SK-N-MC (cell line): ENCODE data around the gene HMGXB4.
A peak's percentile ranks its signal among the peaks of the same experiment; 100 is the strongest.

Experiments
- DNase-seq: peaks from one replicate; pipeline ENCODE4 v3.0.0-alpha.2; 2011; ENCODE audit warnings: low read depth, low spot score
- H3K27ac ChIP-seq: fragments of 200-600 bp; sonication (generic); 2 replicates; pipeline ENCODE4 v1.5.1; 2016; ENCODE audit warnings: mixed run types
- H3K36me3 ChIP-seq: fragments of 200-600 bp; sonication (generic); 2 replicates; pipeline ENCODE4 v1.6.1; 2017; ENCODE audit warnings: antibody characterized with exemption, low read length, mixed read lengths; ENCODE audit not compliant: insufficient read depth
- H3K4me3 ChIP-seq: fragments of 200-600 bp; sonication (generic); 2 replicates; pipeline ENCODE4 v1.5.1; 2016
- H3K9ac ChIP-seq: fragments of 200-600 bp; sonication (generic); 2 replicates; pipeline ENCODE4 v1.8.0; 2017; ENCODE audit warnings: mixed run types, mixed read lengths; ENCODE audit not compliant: insufficient read length
- H3K9me3 ChIP-seq: fragments of 200-600 bp; sonication (generic); 2 replicates; pipeline ENCODE4 v1.6.1; 2017; ENCODE audit warnings: low read depth, mild to moderate bottlenecking, antibody characterized with exemption, low read length, moderate library complexity, mixed read lengths
- EZH2 ChIP-seq: fragments of 200-600 bp; sonication (generic); IDR thresholded peaks from one replicate; pipeline ENCODE4 v1.6.1; 2017; ENCODE audit warnings: antibody characterized with exemption
- FOXP2 ChIP-seq: optimal IDR thresholded peaks from 2 replicates; pipeline ENCODE3; 2011; ENCODE audit warnings: mild to moderate bottlenecking, moderate library complexity; ENCODE audit not compliant: insufficient read depth; ENCODE audit errors: extremely low read length, control extremely low read depth
- POLR2AphosphoS5 ChIP-seq: IDR thresholded peaks from 2 replicates; pipeline ENCODE4 v1.6.1; 2012; ENCODE audit warnings: mild to moderate bottlenecking, low read depth, low read length, borderline replicate concordance

HMGXB4 gene

GRCh38 chr22:35324067-35324466, 66.8 kb downstream of the HMGXB4 start:
- peaks cover 7% of the 10 kb centered on the region for H3K36me3 ChIP-seq
- DNase-seq = no peak
- H3K4me3 ChIP-seq = no peak overlapping the region
- no peak overlapping the region for H3K27ac ChIP-seq
- no peaks in the 10 kb centered on the region for H3K9me3 ChIP-seq
- no peak overlapping the region for H3K9ac ChIP-seq
- TF ChIP-seq FOXP2 (no peak), POLR2AphosphoS5 (no peak), EZH2 (no peak)

DNA sequence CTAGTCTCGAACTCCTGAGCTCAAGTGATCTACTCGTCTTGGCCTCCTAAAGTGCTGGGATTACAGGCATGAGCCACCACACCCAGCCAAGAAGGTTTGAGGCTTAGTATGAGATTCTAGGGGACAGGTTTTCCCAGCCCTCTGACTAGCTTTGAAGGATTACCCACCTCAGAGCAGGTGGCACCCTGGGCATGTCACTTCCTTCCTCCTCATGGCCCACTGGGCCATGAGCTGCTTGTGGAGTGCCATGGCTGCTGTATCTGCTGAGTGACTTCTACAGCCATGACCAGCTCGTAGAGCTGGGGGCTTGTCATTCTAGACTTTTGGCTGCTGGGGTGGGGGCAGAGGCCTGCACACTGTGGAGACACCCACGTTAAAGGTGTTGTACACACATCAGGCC, 67.5 kb downstream of the HMGXB4 start:
- no peak for TF ChIP-seq EZH2
- no peak for TF ChIP-seq FOXP2
- no peak for TF ChIP-seq POLR2AphosphoS5
- Histone ChIP-seq H3K36me3 (peaks cover 7% of the 10 kb centered on the region), H3K9me3 (no peaks in the 10 kb centered on the region), H3K4me3 (no peak overlapping the region), H3K9ac (no peak overlapping the region), H3K27ac (no peak overlapping the region)
- no peak for DNase-seq

DNA sequence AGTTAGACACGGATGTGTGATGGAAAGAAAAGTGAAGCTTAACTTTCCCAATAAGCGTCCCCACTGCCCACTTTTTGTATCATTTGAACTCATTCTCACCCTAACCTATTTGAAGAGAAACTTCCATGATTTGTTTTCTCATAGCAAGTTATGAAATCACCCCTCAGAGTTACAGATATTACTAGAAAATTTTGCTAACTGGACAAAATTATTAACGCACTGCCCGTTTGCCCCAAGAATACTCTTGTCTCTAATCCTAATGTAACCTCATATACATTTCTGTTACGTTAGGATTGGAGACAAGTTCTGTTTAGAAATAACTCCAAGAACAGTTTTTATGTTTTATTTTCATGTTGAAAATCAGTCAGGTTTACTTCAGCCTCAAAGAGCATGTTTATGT, 67.9 kb downstream of the HMGXB4 start:
- H3K4me3 ChIP-seq = no peak overlapping the region
- no peaks in the 10 kb centered on the region for H3K9me3 ChIP-seq
- H3K36me3 ChIP-seq = peaks cover 8% of the 10 kb centered on the region
- no peak overlapping the region for H3K27ac ChIP-seq
- no peak overlapping the region for H3K9ac ChIP-seq
- TF ChIP-seq POLR2AphosphoS5 (no peak), EZH2 (no peak), FOXP2 (no peak)
- DNase-seq = no peak

DNA sequence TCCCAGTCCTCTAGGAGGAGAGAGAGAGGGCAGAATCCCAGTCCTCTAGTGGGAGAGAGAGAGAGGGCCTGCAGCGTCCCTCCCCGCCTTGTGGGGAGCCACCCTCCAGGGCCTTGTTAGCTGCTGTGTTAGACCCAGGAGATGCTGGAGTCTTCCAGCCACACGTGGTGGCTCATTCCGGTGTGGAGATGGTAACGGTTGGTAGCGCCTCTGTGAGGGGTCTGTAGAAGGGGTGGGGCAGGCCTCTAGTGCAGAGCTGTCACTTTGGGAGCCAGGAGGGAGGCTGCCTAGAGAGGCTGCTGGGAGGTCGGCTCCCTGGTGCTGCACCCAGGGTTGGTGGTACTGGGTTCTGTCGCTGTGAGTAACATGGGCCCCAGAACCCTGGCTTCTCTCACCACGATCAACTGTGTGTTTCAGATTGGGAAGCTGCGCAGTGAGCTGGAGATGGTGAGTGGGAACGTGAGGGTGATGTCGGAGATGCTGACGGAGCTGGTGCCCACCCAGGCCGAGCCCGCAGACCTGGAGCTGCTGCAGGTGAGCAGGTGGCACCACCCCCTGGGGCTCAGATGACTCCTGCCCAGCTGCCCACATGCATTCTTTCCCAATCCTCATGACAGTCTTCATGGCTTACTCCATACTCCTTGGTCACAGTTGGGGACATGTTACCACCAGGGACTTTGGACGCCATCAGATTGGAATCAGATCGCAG, 69.7 kb downstream of the HMGXB4 start:
- Histone ChIP-seq H3K36me3 (peaks cover 13% of the 10 kb centered on the region), H3K9ac (no peak overlapping the region), H3K9me3 (no peaks in the 10 kb centered on the region), H3K4me3 (no peak overlapping the region), H3K27ac (no peak overlapping the region)
- TF ChIP-seq FOXP2 (no peak), EZH2 (no peak), POLR2AphosphoS5 (no peak)
- no peak for DNase-seq

DNA sequence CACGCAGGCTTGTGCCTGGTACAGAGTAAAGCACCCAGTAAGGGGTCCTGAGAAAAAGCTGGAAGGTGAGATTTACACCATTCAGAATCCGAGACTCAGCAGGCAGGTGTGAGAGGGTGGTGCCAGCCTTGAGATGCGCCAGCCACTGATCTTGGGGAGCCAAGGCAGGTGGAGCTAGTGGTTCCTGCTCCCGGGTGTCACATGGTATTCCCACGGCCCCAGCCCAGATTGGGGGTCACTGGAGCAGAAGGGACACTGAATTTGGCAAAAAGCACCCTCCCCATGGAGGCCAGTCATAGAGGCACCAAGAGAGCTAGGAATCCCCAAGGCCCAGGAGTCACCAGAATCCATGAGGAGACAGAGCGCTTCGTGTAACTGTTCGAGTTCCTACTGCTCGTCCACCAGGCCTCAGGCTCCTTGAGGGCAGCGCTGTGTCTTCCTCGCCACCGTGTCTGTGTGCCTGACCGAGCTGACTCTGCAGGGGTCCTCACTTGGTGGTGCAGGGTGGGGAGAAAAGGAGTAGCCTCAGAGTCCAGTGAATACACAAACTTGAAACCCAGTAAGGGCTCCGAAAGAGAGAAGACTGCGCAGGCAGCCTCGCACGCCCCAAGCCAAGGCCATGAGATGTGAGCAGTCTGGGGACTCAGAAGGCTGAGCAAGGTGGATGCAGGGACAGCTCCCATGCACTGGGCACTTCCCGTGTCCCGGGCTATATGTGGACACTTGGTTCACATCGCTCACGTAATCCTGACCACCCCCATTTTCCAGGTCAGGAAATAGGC, 70.6 kb downstream of the HMGXB4 start:
- Histone ChIP-seq H3K9me3 (no peaks in the 10 kb centered on the region), H3K36me3 (peaks cover 13% of the 10 kb centered on the region), H3K4me3 (no peak overlapping the region), H3K9ac (no peak overlapping the region), H3K27ac (no peak overlapping the region)
- DNase-seq = no peak
- TF ChIP-seq POLR2AphosphoS5 (no peak), FOXP2 (no peak), EZH2 (no peak)

DNA sequence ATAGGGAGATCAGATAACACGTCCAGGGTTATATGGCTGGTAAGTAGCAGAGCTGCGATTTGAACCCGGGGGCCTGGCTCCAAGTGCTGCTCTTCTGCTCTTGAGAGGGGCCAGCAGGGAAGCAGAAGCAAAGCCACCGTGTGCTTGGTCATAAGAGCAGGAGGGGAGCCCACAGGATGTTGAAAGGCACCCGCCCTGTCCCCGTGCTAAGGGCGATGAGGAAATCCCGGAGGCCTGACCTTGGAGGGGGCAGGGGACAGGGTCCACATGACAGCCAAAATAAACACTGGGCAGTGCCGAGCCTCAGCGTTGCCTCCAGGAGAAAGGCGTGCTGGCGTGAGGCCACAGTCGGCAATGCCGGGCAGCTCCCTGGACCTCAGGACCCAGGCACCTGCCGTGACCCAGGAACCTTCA, 71.2 kb downstream of the HMGXB4 start:
- TF ChIP-seq EZH2 (no peak), POLR2AphosphoS5 (no peak), FOXP2 (no peak)
- H3K9me3 ChIP-seq = no peaks in the 10 kb centered on the region
- H3K4me3 ChIP-seq = no peak overlapping the region
- peaks cover 12% of the 10 kb centered on the region for H3K36me3 ChIP-seq
- no peak overlapping the region for H3K27ac ChIP-seq
- no peak for DNase-seq
- H3K9ac ChIP-seq = no peak overlapping the region

DNA sequence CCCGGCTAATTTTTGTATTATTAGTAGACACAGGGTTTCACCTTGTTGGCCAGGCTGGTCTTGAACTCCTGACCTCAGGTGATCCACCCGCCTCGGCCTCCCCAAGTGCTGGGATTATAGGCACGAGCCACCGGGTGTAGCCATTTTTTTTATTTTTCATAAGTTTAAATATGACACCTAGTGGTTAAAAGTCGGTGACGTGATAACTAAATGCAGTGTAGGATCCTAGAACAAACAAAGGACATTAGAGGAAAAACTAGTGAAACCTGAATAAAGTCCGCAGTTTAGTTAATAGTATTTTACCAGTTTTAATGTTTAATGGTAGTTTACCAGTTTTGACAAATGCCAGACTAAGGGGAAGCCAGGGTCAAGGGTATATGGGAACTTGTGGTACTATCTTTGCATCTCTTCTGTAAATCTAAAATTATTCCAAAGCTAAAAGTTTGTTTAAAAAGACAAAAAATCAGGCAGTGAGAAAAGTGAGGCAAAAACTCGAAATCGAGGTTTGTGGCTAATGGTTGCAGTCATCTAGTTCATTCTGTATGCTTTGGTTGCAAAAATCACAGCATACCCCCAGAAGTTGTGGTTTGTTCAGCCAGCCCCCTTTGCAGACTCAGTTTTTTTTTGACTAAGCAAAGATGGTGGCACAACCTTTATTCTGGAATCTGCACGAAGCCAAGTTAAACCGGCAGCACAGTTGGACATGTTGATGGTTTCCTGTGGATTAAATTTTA, 72.0 kb downstream of the HMGXB4 start:
- no peaks in the 10 kb centered on the region for H3K9me3 ChIP-seq
- H3K4me3 ChIP-seq = no peak overlapping the region
- no peak overlapping the region for H3K27ac ChIP-seq
- no peak for DNase-seq
- TF ChIP-seq POLR2AphosphoS5 = no peak
- TF ChIP-seq FOXP2 = no peak
- TF ChIP-seq EZH2 = no peak
- H3K9ac ChIP-seq = no peak overlapping the region
- peaks cover 13% of the 10 kb centered on the region; the same call in 1 of the 2 replicates for H3K36me3 ChIP-seq

DNA sequence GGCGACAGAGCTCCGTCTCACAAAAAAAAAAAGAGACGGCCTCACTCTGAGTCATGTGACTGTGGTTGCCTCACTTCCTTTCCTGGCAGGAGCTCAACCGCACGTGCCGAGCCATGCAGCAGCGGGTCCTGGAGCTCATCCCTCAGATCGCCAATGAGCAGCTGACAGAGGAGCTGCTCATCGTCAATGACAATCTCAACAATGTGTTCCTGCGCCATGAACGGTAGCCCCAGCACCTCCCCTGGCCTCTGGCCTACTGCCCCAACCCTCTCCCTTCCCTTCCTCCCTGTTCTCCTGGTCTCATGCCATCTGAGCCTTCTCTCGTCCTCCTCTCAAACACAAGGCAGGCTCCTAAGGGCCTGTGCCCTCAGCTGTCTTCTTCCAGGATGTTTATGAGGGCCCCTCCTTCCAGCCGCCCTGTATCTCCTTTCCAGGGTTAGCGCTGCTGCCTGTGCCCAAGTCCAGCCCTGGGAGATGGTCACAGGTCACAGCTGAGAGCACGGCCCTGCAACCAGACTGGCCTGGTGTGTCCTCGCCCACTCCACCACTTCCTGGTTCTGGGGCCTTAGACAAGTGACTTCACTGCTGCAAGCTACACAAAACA, 73.1 kb downstream of the HMGXB4 start:
- DNase-seq = no peak
- TF ChIP-seq POLR2AphosphoS5 = no peak
- no peak for TF ChIP-seq FOXP2
- no peak for TF ChIP-seq EZH2
- H3K36me3 ChIP-seq = peaks cover 11% of the 10 kb centered on the region; the same call in 1 of the 2 replicates

DNA sequence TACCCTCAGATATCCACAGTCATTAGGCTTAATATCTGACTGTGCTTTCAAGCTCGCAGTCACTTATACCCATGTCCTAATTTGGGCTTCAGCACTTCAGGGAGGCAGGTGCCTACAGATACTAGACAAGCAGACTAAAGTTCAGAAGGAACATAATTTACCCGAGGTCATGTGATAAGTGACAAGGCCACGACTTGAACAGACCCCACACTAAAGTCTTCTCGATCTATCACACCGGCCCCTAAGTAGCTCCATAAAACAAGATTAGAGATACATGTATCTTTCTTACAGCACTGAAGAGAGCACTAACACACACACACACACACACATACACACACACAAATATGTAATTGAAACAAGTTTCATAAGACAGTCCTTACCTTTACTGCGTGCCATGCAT, 75.0 kb downstream of the HMGXB4 start:
- Histone ChIP-seq H3K9ac (no peak overlapping the region), H3K36me3 (peaks cover 11% of the 10 kb centered on the region; the same call in 1 of the 2 replicates), H3K9me3 (no peaks in the 10 kb centered on the region), H3K27ac (no peak overlapping the region), H3K4me3 (no peak overlapping the region)
- DNase-seq = no peak
- TF ChIP-seq EZH2 (no peak), FOXP2 (no peak), POLR2AphosphoS5 (no peak)

More for the DNA sequence above, 73.1 kb downstream of the HMGXB4 start:
- Histone ChIP-seq H3K9ac (no peak overlapping the region), H3K9me3 (no peaks in the 10 kb centered on the region), H3K4me3 (no peak overlapping the region), H3K27ac (0 out of 2 replicates have a peak overlapping the region, but pooled peaks have one; percentile 19)
